M059J (cell line): ENCODE measurements around the gene CPNE1. TPM values are rescaled to one million over a fixed set of nuclear protein-coding genes. Genes with fewer than 3 reads are reported as not detected.
"Not testable (repeated sequence)": the region's sequence is repeated elsewhere in the genome, so short reads cannot be mapped to it uniquely, and the experiment has no call there.

ENCODE experiments used
- DNase-seq: peaks from one replicate; pipeline ENCODE4 v3.0.0-alpha.2; 2012; ENCODE audit warnings: low read depth
- total RNA-seq: library from RNA; depleted of rRNA; stranded (reverse); fragments of >200 nt; shearing (Covaris generic); gene quantifications from 2 replicates; pipeline ENCODE4 v1.2.3, GENCODE V29; 2014

The CPNE1 gene
- total RNA-seq, 1 experiment from 2014 or later: 262 TPM

GRCh38 chr20:35698298-35699126, 33.8 kb upstream of the CPNE1 start:
- DNase-seq: peak; percentile 40

- no peak for DNase-seq
Observed at GRCh38 chr20:35697696-35698297, 33.1 kb upstream of the CPNE1 start.

- DNase-seq: no peak
Observed at GRCh38 chr20:35695978-35696377, 31.3 kb upstream of the CPNE1 start.

- no peak for DNase-seq
Observed at GRCh38 chr20:35695245-35695749, 30.6 kb upstream of the CPNE1 start.

GRCh38 chr20:35690265-35690664, 25.6 kb upstream of the CPNE1 start:
- DNase-seq: no peak

- DNase-seq: peak; percentile 23
Observed at GRCh38 chr20:35686872-35687271, 22.2 kb upstream of the CPNE1 start.

DNA sequence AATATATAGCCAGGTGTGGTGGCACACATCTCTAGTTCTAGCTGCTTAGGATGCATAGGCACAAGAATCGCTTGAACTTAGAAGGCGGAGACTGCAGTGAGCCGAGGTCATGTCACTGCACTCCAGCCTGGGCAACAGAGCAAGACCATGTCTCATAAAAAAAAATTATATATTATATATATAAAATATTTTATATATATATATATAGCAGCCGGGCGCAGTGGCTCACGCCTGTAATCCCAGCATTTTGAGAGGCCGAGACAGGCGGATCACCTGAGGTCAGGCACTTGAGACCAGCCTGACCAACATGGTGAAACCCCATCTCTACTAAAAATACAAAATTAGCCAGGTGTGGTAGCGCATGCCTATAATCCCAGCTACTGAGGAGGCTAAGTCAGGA, 20.7 kb upstream of the CPNE1 start:
- not testable (repeated sequence) for DNase-seq

GRCh38 chr20:35681960-35682359, 17.3 kb upstream of the CPNE1 start:
- no peak for DNase-seq

GRCh38 chr20:35680452-35681183, 15.9 kb upstream of the CPNE1 start:
- DNase-seq: no peak

- DNase-seq: no peak
Observed at GRCh38 chr20:35674921-35675320, 10.2 kb upstream of the CPNE1 start.

DNA sequence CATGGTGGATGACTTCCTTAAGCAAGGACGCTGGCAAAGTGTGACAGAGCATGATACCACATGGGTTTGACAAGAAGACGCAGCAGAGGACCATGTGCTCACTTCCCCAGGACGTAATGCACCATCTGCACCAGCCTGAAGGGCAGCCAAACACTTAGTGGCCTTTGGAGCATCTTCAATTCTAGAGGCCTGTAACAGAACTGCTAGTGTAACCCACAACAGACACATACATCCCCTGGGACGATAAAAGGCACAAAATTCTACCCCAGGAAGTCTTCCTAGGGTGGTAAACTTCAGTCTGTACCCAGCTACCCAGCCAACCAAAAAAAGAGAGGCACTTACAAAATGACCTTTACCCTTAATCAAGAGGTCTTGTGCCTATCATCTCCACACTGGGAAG, 9.2 kb upstream of the CPNE1 start:
- DNase-seq: no peak

GRCh38 chr20:35669681-35670080, 5.0 kb upstream of the CPNE1 start:
- DNase-seq: no peak

- no peak for DNase-seq
Observed at GRCh38 chr20:35669221-35669620, 4.5 kb upstream of the CPNE1 start.

- DNase-seq: no peak
Observed at GRCh38 chr20:35665949-35666288, 1.2 kb upstream of the CPNE1 start.

- peak; percentile 62 for DNase-seq
Observed at GRCh38 chr20:35663516-35664465, 909 bp downstream of the CPNE1 start.

GRCh38 chr20:35662551-35662950, 2.1 kb downstream of the CPNE1 start:
- DNase-seq: no peak

- DNase-seq: no peak
Observed at GRCh38 chr20:35661908-35662307, 2.8 kb downstream of the CPNE1 start.

GRCh38 chr20:35661053-35661452, 3.6 kb downstream of the CPNE1 start:
- DNase-seq: peak; percentile 62

- DNase-seq: no peak
Observed at GRCh38 chr20:35660122-35660937, 4.4 kb downstream of the CPNE1 start.

DNA sequence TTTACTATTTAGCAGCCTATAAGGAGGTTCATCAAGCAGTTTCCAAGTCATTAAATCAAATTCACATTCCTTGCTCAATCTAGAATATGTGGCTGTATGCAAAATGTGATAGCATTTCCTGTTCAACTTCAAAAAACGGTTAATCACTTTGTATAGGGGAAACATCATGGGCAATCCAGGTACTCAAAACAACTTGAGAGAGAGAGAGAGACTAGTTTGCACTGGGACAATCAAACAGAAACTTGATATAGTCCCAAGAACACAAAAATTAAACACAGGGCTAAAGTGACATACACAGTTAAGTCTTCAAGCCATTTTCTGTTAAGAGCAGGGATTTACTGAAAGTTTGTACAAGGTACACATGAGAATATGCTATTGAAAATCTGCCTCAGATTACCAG, 7.4 kb downstream of the CPNE1 start:
- DNase-seq: no peak

- DNase-seq: no peak
Observed at GRCh38 chr20:35654415-35654814, 10.3 kb downstream of the CPNE1 start.
